ENCODE measurements around the gene TIMM10.

Gene TIMM10

DNA sequence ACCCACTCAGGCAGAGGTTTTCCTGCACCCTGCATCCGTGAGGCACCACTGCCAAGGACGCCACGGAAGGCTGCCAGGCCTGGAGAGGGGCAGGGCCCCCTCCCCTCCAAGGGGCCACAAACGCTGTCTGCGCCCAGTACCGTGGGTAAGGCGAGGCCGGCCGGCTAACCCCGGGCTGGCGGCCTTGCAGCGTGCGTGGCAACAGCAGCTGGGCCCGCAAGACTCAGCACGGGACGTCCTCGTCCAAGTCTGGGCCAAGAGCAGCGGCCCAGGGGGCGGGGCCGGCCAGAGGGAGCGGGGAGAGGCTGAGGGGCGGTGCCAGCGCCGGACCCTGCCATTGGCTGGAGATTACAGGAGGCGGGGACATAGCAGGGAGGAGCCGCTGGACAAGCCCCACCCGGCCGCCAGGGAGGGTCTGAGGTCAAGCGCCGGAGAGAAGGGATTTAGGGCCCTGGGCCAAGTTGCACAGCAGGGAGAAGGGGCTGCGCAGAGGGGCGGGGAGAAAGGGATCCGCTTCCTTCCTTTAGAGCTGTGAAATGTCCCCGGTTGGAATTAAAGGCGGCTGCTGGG, 31.1 kb downstream of the TIMM10 start:
- H3K4me3 ChIP-seq (ENCODE audit: low read depth, low read length): no peak overlapping the region
- TF ChIP-seq, protein P1, sequence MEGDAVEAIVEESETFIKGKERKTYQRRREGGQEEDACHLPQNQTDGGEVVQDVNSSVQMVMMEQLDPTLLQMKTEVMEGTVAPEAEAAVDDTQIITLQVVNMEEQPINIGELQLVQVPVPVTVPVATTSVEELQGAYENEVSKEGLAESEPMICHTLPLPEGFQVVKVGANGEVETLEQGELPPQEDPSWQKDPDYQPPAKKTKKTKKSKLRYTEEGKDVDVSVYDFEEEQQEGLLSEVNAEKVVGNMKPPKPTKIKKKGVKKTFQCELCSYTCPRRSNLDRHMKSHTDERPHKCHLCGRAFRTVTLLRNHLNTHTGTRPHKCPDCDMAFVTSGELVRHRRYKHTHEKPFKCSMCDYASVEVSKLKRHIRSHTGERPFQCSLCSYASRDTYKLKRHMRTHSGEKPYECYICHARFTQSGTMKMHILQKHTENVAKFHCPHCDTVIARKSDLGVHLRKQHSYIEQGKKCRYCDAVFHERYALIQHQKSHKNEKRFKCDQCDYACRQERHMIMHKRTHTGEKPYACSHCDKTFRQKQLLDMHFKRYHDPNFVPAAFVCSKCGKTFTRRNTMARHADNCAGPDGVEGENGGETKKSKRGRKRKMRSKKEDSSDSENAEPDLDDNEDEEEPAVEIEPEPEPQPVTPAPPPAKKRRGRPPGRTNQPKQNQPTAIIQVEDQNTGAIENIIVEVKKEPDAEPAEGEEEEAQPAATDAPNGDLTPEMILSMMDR (IDR thresholded peaks at IDR 0.05; ENCODE audit: borderline replicate concordance, insufficient read depth, low read depth, low read length): no peak

DNA sequence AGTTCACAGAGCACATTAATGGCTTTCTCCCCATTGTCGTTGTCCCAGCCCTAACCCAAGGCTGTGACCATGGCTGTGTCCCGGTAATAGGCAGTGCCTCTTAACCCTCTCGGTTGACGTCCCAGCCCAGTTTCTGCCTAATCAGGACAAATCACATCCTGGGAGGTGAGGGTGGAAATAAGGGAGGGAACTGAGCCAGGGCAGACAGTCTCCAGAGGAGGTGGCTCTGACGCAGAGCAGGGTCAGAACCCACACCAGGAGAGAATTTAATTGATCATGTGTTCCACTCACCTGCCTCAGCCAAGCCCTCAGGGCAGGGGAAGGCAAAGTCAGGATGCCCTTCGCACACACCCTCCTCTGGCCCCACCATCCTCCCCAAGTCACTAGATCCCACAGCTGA, 32.0 kb downstream of the TIMM10 start:
- H3K4me3 ChIP-seq (ENCODE audit: low read depth, low read length): no peak overlapping the region
- TF ChIP-seq, protein P1 (IDR thresholded peaks at IDR 0.05; ENCODE audit: borderline replicate concordance, insufficient read depth, low read depth, low read length): no peak

DNA sequence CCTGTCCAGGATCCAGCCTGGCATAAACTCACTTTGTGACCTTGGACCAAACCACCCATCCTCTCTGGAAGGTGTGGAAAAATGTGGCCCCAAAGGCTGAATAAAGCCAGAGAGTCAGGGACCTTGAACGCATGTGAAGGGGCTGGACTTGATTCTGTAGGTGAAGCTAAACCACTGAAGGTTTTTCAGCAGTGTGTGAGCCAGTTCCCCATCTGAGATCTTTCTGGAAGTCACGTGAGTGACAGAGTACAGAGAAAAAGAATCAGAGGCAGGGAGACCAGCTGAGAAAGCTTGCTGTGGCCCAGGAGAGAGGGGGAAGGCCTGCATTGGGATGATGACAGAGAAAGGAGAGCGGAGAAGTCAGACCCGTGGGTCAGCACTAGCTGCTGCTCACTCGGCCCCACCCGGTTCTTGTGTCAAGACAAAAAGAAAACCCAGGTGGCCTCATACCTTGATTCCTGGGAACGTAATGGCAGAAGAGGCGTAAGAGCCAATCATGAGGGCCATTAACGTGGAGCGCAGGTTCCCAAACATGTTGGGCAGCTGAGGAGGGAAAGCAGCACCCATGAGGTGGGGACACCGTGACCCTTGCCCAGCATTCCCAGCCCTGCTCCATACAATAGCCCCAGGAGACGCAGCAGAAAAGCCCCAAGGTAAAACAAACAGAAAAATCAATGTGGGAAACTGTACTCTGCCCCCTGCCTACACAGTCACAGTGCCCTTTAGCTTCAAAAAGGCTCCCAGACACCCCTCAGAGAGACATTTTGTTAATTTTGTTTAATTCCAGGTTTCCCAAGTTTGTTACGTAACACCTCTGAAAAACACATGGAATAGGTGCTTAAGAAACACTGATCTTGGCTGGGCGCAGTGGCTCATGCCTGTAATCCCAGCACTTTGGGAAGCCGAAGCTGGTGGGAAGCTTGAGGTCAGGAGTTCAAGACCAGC, 33.0 kb downstream of the TIMM10 start:
- TF ChIP-seq, protein P1 (IDR thresholded peaks at IDR 0.05; ENCODE audit: borderline replicate concordance, insufficient read depth, low read depth, low read length): no peak
- H3K4me3 ChIP-seq (ENCODE audit: low read depth, low read length): no peak overlapping the region

DNA sequence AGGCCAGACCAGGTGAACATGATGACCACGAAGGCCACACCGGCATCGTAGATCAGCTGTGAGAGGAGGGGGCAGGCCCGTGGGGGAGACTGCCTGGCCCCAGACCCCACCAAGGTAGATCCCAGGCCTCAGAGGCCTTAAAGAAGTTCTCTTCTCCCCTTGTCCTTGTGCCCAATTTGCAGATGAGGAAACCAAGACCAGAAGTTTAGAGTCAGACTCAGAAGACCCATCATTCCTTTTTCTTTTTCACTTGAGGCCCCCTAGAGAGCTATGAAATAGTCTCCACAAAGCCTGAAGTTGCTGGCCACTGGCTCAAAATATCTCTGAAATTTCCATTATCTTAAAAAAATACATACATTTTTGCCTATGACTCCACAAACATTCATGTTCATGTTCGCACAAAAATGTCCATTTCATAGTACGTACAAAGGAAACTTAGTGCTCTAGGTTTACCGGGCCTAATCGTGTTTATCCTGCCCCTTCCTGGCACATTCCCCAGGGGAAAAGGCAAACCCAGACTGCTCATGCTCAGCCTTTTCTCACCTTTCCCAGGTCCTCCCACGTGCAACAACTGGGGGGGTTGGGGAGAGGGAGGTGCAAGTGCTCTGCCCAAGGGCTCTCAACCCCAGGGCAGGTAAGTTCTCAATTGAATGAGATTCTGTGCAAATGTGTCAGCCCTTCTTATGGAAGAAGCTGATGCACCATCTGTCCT, 34.3 kb downstream of the TIMM10 start:
- H3K4me3 ChIP-seq (ENCODE audit: low read depth, low read length): no peak overlapping the region
- TF ChIP-seq, protein P1 (IDR thresholded peaks at IDR 0.05; ENCODE audit: borderline replicate concordance, insufficient read depth, low read depth, low read length): no peak

DNA sequence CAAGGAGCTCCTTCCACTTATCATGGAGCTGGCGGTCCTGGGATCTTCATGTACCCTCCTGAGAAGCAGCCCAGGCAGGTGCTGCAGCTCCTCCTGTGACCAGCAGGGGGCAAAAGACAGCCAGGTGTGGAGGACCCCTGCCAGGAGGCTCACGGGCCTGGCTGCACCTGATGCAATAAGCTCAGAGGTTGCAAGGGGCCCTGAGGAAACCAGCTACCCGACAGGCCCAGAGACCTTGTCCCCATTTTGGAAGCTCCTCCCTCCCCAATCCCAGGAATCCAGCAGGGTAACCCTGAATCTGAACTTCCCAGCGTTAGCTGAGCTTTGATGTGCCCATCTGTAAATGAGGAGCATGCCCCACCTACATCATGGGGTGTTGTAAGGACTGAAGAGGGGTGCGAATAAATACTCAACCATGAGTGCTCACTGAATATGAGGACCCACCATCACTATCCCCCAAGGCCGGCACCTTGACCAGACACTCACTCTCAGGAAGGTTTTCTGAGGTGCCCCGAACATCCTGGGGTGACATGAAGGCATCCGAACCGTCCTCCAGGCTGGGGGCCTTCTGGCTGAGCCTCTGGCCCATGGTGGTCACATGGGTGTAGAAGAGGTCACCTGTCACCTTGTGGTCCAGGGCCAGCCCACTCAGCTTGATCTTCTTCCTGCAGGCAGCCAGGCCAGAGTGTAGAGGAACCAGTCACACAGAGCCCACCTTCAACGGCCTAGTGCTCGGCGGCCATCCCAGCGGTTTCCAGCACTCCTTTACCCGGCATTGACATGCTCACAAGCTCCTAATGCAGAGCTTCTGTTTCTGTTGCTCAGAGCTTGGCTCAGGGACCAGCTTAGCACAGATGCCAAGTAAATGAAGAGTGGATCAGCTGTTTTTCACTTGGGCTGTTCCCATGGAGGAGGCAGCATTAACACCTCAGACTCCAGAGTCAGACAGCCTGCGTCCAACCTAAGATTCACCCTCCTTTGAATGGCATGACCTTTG, 36.7 kb downstream of the TIMM10 start:
- H3K4me3 ChIP-seq (ENCODE audit: low read depth, low read length): no peak overlapping the region
- TF ChIP-seq, protein P1 (IDR thresholded peaks at IDR 0.05; ENCODE audit: borderline replicate concordance, insufficient read depth, low read depth, low read length): peak; percentile 93

DNA sequence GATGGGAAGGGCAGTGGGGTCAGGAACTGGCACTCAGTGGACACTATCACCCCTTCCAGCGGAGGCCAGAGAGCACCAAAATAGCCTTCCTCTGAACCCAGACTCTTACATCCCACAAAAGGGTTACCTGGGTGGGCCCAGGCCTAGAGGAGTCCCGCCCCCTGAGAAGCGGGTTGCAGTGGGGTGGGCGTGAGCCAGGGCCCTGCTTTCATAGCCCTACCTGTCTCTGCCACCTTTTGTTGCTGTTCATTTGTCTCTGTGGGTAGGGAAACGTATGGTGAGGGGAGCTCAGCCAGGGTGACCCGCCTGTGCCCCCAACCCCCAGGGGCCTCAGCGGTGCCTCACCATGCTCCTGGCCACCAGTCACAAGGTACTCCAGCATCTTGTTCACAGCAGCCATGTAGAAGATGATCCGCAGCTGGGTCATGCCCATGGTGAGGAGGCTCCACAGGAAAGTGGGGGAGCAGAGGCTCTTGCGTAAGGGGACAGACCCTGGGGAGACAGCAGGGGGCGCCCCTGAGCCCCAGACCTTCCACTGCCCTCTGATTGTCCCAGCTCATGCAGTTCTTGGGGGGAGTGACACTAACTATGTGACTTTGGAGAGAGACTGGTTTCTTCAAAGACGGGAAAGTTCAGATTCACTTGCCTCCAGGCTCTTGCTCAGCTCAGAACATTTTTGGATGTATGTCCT, 39.0 kb downstream of the TIMM10 start:
- TF ChIP-seq, protein P1 (IDR thresholded peaks at IDR 0.05; ENCODE audit: borderline replicate concordance, insufficient read depth, low read depth, low read length): peak; percentile 82
- no peak overlapping the region for H3K4me3 ChIP-seq (ENCODE audit: low read depth, low read length)

All from GM12875 (cell line).